Endothelial cell (in vitro differentiated cells): Measurements from ENCODE around the gene KDM2A. TPM values are rescaled to one million over a fixed set of nuclear protein-coding genes. Genes with fewer than 3 reads are reported as not detected.
A peak's percentile ranks its signal among the peaks of the same experiment; 100 is the strongest.

Experiments
- DNase-seq: peaks from one replicate; pipeline ENCODE4 v3.0.0; 2021; ENCODE audit warnings: low spot score
- H3K27ac Mint-ChIP-seq: one replicate; pipeline ENCODE4 v1.8.0; 2021; ENCODE audit warnings: mixed read lengths, inconsistent platforms; ENCODE audit not compliant: unreplicated experiment
- H3K27me3 Mint-ChIP-seq: one replicate; pipeline ENCODE4 v1.8.0; 2021; ENCODE audit warnings: mild to moderate bottlenecking, moderate library complexity, mixed read lengths, inconsistent platforms; ENCODE audit not compliant: unreplicated experiment
- H3K36me3 Mint-ChIP-seq: one replicate; pipeline ENCODE4 v1.8.0; 2021; ENCODE audit warnings: mild to moderate bottlenecking, low read depth, mixed read lengths, inconsistent platforms; ENCODE audit not compliant: unreplicated experiment
- H3K4me1 Mint-ChIP-seq: one replicate; pipeline ENCODE4 v1.8.0; 2021; ENCODE audit warnings: mild to moderate bottlenecking, mixed read lengths, inconsistent platforms; ENCODE audit not compliant: unreplicated experiment
- H3K4me3 Mint-ChIP-seq: one replicate; pipeline ENCODE4 v1.8.0; 2021; ENCODE audit warnings: mild to moderate bottlenecking, mixed read lengths, inconsistent platforms; ENCODE audit not compliant: unreplicated experiment
- H3K9me3 Mint-ChIP-seq: one replicate; pipeline ENCODE4 v1.8.0; 2021; ENCODE audit warnings: mixed read lengths, inconsistent platforms; ENCODE audit not compliant: unreplicated experiment
- total RNA-seq: library from RNA; stranded (reverse); fragmentation: NEBNext Ultra II Directional; extraction: Animal tissue kit (Norgen Biotek cat#: 25700); gene quantifications from one replicate; pipeline ENCODE4 v1.2.1, GENCODE V29; 2021; ENCODE audit not compliant: unreplicated experiment
- TF ChIP-seq, protein P1 (sequence below): fragments of 200-600 bp; sonication (generic); IDR thresholded peaks from one replicate; pipeline ENCODE4 v1.5.0; 2021; ENCODE audit warnings: antibody characterized with exemption; ENCODE audit not compliant: unreplicated experiment

KDM2A gene
- total RNA-seq, 1 donor from 2014 or later: 76.9 TPM

DNA sequence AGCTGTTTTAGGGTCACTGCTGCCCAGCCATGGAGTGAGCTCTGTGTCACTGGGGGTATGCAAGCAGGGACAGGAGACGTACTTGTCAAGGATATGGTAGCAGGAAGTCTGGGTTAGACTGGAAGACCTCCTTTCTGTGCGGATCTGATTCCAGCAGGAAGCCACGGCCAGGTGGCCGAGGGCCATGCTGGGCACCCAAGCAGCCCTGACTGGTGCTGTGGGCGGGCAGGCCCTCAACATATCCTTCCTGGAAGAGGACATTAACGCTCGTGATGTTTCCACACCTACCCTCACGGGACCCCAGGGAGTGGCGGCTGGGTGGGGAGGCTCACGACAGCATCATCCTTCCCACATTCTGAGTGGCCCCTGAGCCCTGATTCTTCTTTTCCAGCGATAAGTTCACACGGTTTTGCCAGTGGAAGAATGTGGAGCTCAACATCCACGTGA is 161.3 kb downstream of the KDM2A start:
- TF ChIP-seq, protein P1, sequence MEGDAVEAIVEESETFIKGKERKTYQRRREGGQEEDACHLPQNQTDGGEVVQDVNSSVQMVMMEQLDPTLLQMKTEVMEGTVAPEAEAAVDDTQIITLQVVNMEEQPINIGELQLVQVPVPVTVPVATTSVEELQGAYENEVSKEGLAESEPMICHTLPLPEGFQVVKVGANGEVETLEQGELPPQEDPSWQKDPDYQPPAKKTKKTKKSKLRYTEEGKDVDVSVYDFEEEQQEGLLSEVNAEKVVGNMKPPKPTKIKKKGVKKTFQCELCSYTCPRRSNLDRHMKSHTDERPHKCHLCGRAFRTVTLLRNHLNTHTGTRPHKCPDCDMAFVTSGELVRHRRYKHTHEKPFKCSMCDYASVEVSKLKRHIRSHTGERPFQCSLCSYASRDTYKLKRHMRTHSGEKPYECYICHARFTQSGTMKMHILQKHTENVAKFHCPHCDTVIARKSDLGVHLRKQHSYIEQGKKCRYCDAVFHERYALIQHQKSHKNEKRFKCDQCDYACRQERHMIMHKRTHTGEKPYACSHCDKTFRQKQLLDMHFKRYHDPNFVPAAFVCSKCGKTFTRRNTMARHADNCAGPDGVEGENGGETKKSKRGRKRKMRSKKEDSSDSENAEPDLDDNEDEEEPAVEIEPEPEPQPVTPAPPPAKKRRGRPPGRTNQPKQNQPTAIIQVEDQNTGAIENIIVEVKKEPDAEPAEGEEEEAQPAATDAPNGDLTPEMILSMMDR: no peak
- peaks cover 16% of the 10 kb centered on the region for H3K36me3 Mint-ChIP-seq
- no peak for DNase-seq
- H3K27ac Mint-ChIP-seq: peak overlapping the region; percentile 72
- H3K27me3 Mint-ChIP-seq: peaks cover 13% of the 10 kb centered on the region
- H3K9me3 Mint-ChIP-seq: no peaks in the 10 kb centered on the region
- H3K4me3 Mint-ChIP-seq: no peak overlapping the region
- peaks cover 25% of the 10 kb centered on the region for H3K4me1 Mint-ChIP-seq

DNA sequence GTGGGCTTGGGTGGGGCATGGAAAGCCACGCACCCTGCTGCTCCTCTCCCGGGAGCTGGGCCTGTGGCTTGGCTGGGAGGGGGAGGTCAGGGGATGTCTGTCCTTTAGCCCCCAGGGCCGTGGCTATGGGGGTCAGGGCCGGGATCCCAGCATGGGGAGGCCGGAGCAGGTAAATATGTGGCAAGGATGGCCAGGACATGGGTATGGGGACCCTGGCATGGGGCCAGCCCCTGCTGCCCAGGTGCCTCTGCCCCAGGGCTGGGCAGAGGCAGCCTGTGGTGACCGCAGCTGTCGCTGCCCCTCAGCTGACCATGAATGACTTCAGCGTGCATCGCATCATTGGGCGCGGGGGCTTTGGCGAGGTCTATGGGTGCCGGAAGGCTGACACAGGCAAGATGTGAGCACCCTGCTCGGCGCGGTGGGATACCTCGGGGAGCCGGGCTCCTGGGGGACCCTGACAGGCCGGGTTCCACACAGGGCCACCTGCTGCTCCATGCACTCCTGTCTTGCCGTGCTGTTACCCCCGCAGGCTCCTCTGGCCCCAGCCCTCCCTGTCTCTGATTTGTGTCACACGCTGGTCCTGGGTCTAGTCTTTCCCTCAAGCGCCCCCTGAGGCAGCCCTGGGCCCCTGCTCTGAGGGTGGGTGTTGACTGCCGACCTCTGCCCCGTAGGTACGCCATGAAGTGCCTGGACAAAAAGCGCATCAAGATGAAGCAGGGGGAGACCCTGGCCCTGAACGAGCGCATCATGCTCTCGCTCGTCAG is 161.9 kb downstream of the KDM2A start:
- Mint-ChIP-seq H3K36me3 (peaks cover 16% of the 10 kb centered on the region), H3K4me1 (peaks cover 20% of the 10 kb centered on the region)

DNA sequence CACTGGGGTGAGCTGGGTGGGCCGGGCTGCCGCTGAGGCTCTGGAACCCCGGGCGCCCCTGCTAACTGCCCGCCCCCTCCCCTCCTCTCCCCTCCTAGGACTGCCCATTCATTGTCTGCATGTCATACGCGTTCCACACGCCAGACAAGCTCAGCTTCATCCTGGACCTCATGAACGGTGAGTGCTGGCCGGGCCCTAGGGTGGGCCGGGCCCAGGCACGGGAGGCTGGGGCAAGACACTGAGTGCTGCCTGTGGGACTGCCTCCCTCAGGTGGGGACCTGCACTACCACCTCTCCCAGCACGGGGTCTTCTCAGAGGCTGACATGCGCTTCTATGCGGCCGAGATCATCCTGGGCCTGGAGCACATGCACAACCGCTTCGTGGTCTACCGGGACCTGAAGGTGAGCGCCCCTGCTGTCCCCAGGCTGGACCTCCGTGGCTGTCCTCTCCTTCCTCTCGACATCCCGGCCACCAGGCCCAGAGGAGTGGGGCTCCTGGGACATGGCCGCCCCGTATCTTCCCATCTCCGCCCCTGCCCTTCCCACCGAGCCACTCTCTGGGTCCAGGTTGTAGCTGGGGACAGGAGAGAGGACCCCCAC is 162.6 kb downstream of the KDM2A start:
- Mint-ChIP-seq H3K4me3 (no peak overlapping the region), H3K27me3 (peaks cover 11% of the 10 kb centered on the region), H3K36me3 (peaks cover 16% of the 10 kb centered on the region), H3K27ac (no peak overlapping the region), H3K9me3 (no peaks in the 10 kb centered on the region), H3K4me1 (peaks cover 14% of the 10 kb centered on the region)
- no peak for DNase-seq
- TF ChIP-seq, protein P1: no peak

More for the DNA sequence above, 161.9 kb downstream of the KDM2A start:
- H3K4me3 Mint-ChIP-seq: no peak overlapping the region
- H3K27ac Mint-ChIP-seq: no peak overlapping the region
- TF ChIP-seq, protein P1: no peak
- no peak for DNase-seq
- no peaks in the 10 kb centered on the region for H3K9me3 Mint-ChIP-seq
- peaks cover 12% of the 10 kb centered on the region for H3K27me3 Mint-ChIP-seq

DNA sequence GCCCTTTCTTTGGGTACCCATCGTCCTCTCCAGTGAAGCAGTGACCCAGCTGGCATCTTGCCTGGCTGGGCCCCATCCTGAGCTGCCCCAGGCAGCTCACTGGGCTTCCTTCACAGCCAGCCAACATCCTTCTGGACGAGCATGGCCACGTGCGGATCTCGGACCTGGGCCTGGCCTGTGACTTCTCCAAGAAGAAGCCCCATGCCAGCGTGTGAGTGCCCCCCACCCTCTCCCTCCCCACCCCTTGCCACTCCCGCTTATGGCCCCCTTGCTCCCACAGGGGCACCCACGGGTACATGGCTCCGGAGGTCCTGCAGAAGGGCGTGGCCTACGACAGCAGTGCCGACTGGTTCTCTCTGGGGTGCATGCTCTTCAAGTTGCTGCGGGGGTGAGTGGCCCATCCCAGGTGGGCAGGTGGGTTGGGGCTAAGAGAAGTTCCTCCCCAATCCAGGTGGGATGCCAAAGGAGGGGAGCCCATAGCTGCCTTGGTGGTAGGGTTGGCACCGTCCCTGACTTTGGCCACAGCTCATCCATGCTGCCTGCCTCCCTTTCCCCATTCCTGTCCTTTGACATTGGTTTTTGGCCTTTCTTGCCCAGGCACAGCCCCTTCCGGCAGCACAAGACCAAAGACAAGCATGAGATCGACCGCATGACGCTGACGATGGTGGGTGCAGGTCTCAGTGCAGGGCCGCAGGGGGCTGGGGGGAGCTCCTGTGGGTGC is 163.3 kb downstream of the KDM2A start:
- TF ChIP-seq, protein P1: no peak
- no peak overlapping the region for H3K4me3 Mint-ChIP-seq
- no peak for DNase-seq
- no peaks in the 10 kb centered on the region for H3K9me3 Mint-ChIP-seq
- peaks cover 16% of the 10 kb centered on the region for H3K36me3 Mint-ChIP-seq
- peaks cover 13% of the 10 kb centered on the region for H3K4me1 Mint-ChIP-seq
- H3K27ac Mint-ChIP-seq: no peak overlapping the region
- H3K27me3 Mint-ChIP-seq: peaks cover 14% of the 10 kb centered on the region
